HG03521 (cell line): Measurements from ENCODE around the gene SETD5.

Experiments used
- ATAC-seq: cut with Tn5 transposase; IDR thresholded peaks from one replicate; pipeline ENCODE4 v1.9.1; 2021; ENCODE audit warnings: mild to moderate bottlenecking, moderate library complexity; ENCODE audit not compliant: unreplicated experiment

Gene SETD5

DNA sequence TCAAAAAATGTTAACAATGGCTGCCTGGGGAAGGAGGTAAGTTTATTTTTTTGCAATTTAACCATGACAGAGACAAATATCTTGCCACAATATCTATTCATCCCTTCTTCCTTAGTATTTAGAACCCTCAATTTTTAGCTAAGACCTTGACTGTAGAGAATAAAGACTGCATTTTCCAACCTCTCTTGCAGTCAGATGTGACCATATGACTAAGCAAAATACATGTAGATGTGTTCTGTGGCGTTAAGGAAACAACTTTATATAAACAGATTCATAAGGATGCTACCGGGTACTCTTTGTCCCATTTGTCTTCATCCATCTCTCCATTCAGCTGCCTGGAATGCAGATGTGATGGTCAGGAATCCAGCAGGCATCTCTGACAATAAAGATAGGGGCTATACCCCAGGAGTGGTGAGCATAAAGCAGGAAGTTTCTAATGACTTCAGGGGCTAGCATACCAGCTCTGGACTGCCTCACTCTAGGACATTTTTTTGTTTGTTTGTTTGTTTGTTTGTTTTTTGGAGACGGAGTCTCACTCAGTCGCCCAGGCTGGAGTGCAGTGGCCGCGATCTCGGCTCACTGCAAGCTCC lies 115.1 kb downstream of the SETD5 start:
- ATAC-seq, result no peak

DNA sequence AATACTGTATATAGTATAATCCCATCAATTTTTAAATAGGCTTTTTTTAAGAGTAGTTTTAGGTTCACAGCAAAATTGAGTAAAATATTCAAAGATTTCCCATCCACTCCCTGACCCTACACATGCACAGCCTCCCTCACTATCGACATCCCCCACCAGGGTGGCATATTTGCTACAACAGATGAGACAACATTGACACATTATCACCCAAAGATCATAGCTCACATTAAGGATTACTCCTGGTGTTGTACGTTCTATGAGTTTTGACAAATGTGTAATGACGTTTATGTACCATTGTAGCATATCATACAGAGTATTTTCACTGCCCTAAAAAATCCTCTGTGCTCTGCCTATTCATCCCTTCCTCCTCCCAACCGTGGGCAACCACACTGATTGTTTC lies 116.9 kb downstream of the SETD5 start:
- no peak for ATAC-seq

DNA sequence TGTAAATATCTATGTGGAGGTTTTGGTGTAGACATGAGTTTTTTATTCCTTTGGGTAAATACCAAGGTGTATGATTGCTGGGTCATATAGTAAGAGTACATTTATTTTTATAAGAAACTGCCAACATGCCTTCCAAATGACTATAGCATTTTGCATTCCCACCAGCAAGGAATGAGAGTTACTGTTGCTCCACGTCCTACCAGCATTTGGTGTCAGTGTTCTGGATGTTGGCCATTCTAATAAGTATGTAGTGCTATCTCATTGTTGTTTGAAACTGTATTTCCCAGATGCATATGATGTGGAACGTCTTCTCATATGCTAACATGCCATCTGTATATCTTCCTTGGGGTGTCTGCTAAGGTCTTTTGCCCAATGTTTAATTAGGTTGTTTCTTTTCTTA lies 117.5 kb downstream of the SETD5 start:
- no peak for ATAC-seq

DNA sequence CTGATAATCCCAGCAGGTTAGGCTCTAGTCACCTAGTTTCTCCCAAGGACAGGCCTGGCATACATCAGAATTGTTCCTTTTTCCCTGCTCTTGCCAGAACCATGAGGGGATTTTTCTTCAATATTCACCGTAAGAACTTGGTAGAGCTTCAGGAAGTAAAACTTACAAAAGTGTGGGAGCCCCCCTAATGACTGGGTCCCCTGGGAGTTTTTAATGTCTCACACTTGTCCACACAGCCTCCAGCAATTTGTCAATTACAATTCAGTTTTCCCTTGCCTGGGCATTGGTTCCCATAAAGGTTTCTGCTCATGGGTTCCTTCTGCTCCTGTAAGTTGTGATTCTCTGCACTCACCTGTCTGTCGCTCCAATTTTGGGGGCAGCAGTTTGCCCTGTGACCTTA lies 127.7 kb downstream of the SETD5 start:
- no peak for ATAC-seq
